Lung (tissue), 12 donors: ENCODE results near the gene TOGARAM2. TPM values are rescaled to one million over a fixed set of nuclear protein-coding genes. Genes with fewer than 3 reads are reported as not detected.

Source experiments
- ATAC-seq: fragments of 200-7000 bp; cut with Tn5 transposase; one replicate; pipeline ENCODE4 v1.9.1; 2020; ENCODE audit warnings: moderate number of reproducible peaks; ENCODE audit not compliant: insufficient read depth, low FRiP score
- DNase-seq, 3 donors: peaks; one replicate each; pipeline ENCODE4 v3.0.0-alpha.2; 2013 to 2017
- H3K27ac ChIP-seq, 2 donors: one replicate each; pipeline ENCODE4 v1.5.1; 2013; ENCODE audit warnings: mild to moderate bottlenecking in 2 of 2, moderate library complexity in 2 of 2, control low read depth in 1 of 2, inconsistent platforms in 1 of 2, low read depth in 1 of 2, low read length in 1 of 2
- H3K27me3 ChIP-seq, 3 donors: one replicate each; pipeline ENCODE4 v1.5.1; 2013; ENCODE audit warnings: low read length in 2 of 3; ENCODE audit not compliant: control insufficient read depth in 3 of 3, insufficient read depth in 3 of 3
- H3K36me3 ChIP-seq, 4 donors: one replicate each; pipeline ENCODE4 v1.5.1; 2013; ENCODE audit warnings: low read length in 4 of 4, mild to moderate bottlenecking in 1 of 4, moderate library complexity in 1 of 4; ENCODE audit not compliant: control insufficient read depth in 4 of 4, insufficient read depth in 4 of 4
- H3K4me1 ChIP-seq, 5 donors: one replicate each; pipeline ENCODE4 v1.5.1; 2013; ENCODE audit warnings: low read length in 5 of 5, mild to moderate bottlenecking in 2 of 5, moderate library complexity in 1 of 5; ENCODE audit not compliant: control insufficient read depth in 5 of 5, insufficient read depth in 5 of 5
- H3K4me3 ChIP-seq: one replicate; pipeline ENCODE4 v1.5.1; 2013; ENCODE audit warnings: mild to moderate bottlenecking, control low read depth, moderate library complexity
- H3K9ac ChIP-seq, 2 donors: one replicate each; pipeline ENCODE4 v1.5.1; 2013; ENCODE audit warnings: low read length in 2 of 2, control low read depth in 1 of 2; ENCODE audit not compliant: insufficient read depth in 1 of 2
- H3K9me3 ChIP-seq, 4 donors: one replicate each; pipeline ENCODE4 v1.5.1; 2013; ENCODE audit warnings: low read length in 3 of 4, mild to moderate bottlenecking in 1 of 4, moderate library complexity in 1 of 4; ENCODE audit not compliant: control insufficient read depth in 4 of 4, insufficient read depth in 3 of 4
- WGBS, 2 donors: extraction: QIAGEN DNeasy Blood & Tissue Kit; methylation state at CpG; one replicate each; pipeline ENCODE4 v1.1.7; 2013; 5-methylcytosine and 5-hydroxymethylcytosine counted together
- polyA plus RNA-seq, 2 donors: library from polyadenylated mRNA; stranded (reverse); fragments of 200-250 nt; gene quantifications; one replicate each; pipeline ENCODE4 v1.2.1, GENCODE V29; 2013
- total RNA-seq, 2 donors: library from RNA; depleted of rRNA in 1 of 2; stranded (reverse); fragments of >200 nt in 1 of 2; gene quantifications; one replicate each; pipeline ENCODE4 v1.2.1, GENCODE V29; 2014 to 2021
- TF ChIP-seq, protein P1 (sequence below): IDR thresholded peaks from 2 replicates; pipeline ENCODE4 v1.5.1; 2012; ENCODE audit warnings: mild to moderate bottlenecking; ENCODE audit errors: control extremely low read depth, extremely low read depth
- donor health status: control.
- donor health status: control.
- donor health status: Bipolar disorder and iron deficiency.
- donor health status: healthy.
- donor health status: DM: yes; HTN: yes; CAD: no.

Gene TOGARAM2
- total and polyA plus RNA-seq, 4 donors: 7.0 to 19.8 (median 8.6) TPM

DNA sequence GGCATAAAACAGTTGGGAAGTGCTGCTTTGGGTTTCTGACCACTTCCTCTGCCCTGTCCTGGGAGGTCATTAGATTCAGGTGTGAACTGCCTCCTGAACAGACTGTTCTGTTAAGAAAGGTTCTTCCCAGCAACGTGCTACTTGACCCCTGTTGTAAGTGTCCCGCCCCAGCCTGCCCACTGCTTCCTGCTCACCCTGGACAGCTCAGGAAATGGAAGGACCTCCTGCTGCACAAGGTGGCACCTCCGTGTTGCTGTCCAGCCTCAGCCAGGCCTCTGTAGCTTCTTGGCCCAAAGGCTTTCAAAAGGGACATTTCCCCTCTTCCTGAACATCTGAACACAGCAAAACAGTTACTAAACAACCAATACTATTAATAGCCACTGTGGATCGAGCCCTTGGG is 5.3 kb downstream of the TOGARAM2 start:
- H3K27me3 ChIP-seq: no peaks in the 10 kb centered on the region
- H3K9me3 ChIP-seq: peaks cover 0 to 2% (median 0%) of the 10 kb centered on the region in 4 donors
- WGBS, 2 donors: 24% methylated on average over 4 of the region's 4 CpGs
- no peaks in the 10 kb centered on the region for H3K36me3 ChIP-seq
- no peak overlapping the region for H3K4me3 ChIP-seq
- ATAC-seq (no peak), DNase-seq (no peak)
- TF ChIP-seq, protein P1, sequence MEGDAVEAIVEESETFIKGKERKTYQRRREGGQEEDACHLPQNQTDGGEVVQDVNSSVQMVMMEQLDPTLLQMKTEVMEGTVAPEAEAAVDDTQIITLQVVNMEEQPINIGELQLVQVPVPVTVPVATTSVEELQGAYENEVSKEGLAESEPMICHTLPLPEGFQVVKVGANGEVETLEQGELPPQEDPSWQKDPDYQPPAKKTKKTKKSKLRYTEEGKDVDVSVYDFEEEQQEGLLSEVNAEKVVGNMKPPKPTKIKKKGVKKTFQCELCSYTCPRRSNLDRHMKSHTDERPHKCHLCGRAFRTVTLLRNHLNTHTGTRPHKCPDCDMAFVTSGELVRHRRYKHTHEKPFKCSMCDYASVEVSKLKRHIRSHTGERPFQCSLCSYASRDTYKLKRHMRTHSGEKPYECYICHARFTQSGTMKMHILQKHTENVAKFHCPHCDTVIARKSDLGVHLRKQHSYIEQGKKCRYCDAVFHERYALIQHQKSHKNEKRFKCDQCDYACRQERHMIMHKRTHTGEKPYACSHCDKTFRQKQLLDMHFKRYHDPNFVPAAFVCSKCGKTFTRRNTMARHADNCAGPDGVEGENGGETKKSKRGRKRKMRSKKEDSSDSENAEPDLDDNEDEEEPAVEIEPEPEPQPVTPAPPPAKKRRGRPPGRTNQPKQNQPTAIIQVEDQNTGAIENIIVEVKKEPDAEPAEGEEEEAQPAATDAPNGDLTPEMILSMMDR: no peak
- no peak overlapping the region for H3K9ac ChIP-seq
- no peak overlapping the region for H3K27ac ChIP-seq
- H3K4me1 ChIP-seq: peaks cover 0 to 13% (median 3%) of the 10 kb centered on the region in 5 donors

DNA sequence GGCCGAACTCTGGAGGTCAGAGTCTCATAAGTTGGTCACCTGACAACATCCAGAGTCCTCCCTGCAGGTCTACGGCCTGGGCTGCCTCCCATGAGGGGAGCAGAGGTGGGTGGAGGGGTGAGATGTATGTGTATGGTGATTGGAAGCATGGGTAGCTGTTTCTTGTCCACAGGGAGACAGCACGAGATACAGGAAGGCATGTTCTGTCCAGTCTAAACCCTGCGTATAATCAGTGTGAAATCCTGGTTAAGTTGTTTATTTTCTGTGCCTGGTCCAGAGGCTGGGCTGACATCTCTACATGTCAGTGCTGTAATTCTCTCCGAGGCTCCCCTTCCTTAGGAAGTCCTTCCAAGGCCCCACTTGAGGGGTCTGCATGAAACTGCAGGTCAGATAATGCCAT is 8.9 kb downstream of the TOGARAM2 start:
- TF ChIP-seq, protein P1: no peak
- WGBS, 2 donors: 74 to 75% methylated on average over 5 of the region's 5 CpGs

DNA sequence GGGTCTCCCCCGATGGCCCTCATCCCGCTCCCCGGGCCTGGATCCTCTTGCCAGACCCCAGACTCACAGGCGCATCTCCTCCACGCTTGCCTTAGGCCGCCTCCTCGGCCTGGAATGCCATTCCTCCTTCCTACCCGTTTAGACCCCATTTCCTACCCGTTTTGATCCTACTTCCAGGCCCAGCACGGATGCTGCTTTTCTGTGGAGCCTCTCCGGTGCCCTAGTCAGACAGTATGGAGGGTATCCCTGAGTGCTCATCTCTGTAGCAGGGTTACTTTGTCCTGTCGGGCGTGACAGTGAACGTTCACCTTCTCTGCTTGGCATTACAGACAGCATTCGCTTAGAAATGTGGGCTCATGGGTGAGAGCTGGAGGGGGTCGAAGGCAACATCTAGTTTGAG is 9.3 kb downstream of the TOGARAM2 start:
- TF ChIP-seq, protein P1: no peak
- H3K4me3 ChIP-seq: no peak overlapping the region
- no peaks in the 10 kb centered on the region for H3K27me3 ChIP-seq
- DNase-seq (no peak), ATAC-seq (no peak)
- no peaks in the 10 kb centered on the region for H3K36me3 ChIP-seq
- no peak overlapping the region for H3K27ac ChIP-seq
- 75 to 87% methylated on average over 16 of the region's 16 CpGs for WGBS, 2 donors
- H3K4me1 ChIP-seq: peaks cover 0 to 14% (median 3%) of the 10 kb centered on the region in 5 donors
- H3K9ac ChIP-seq: no peak overlapping the region
- H3K9me3 ChIP-seq: peaks cover 0 to 2% (median 0%) of the 10 kb centered on the region in 4 donors

More for the DNA sequence above, 8.9 kb downstream of the TOGARAM2 start:
- no peak overlapping the region for H3K27ac ChIP-seq
- ATAC-seq: no peak
- peaks cover 0 to 2% (median 0%) of the 10 kb centered on the region in 4 donors for H3K9me3 ChIP-seq
- peaks cover 0 to 14% (median 3%) of the 10 kb centered on the region in 5 donors for H3K4me1 ChIP-seq
- H3K9ac ChIP-seq: no peak overlapping the region
- no peaks in the 10 kb centered on the region for H3K27me3 ChIP-seq
- no peaks in the 10 kb centered on the region for H3K36me3 ChIP-seq
- H3K4me3 ChIP-seq: no peak overlapping the region
- no peak for DNase-seq

DNA sequence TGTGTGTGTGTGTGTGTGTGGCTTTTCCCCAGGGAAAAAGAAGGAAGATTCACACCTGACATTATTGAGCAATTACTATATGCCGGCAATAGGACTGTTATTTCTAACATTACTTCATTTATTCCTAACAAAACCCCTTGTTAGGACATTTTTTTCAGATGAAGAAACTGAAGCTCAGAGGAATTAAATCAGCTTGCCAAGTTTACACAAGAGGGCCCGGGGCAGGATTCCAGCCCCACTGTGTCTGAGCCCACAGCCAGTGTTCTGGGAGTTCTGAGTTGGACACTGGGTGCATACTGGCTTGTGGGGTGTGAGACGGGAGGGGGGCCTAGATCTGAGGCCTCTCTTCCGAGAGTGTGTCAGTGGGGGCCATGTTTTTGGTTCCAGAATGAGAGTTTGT is 9.9 kb downstream of the TOGARAM2 start:
- Histone ChIP-seq H3K27ac (no peak overlapping the region), H3K27me3 (no peaks in the 10 kb centered on the region), H3K9ac (no peak overlapping the region), H3K36me3 (no peaks in the 10 kb centered on the region), H3K4me3 (no peak overlapping the region), H3K9me3 (peaks cover 0 to 2% (median 0%) of the 10 kb centered on the region in 4 donors), H3K4me1 (peaks cover 0 to 14% (median 3%) of the 10 kb centered on the region in 5 donors)
- TF ChIP-seq, protein P1: no peak
- 60 to 61% methylated on average over 4 of the region's 4 CpGs for WGBS, 2 donors
- DNase-seq: peak; percentile 47 to 62 (median 53)
- peak; percentile 37 for ATAC-seq
